HepG2 (cell line): ENCODE results near the gene PPP1R3A. TPM values are rescaled to one million over a fixed set of nuclear protein-coding genes. Genes with fewer than 3 reads are reported as not detected.

Experiments
- ATAC-seq: fragments of 200-7000 bp; cut with Tn5 transposase; 3 replicates; pipeline ENCODE4 v1.9.1; 2020; ENCODE audit warnings: mild to moderate bottlenecking, moderate library complexity
- BruUV-seq: library from RNA; stranded (reverse); fragments of 400-500 nt; replicated peaks from 2 replicates; lab custom pipeline; 2021; lab: Mats Ljungman, UMichigan
- CTCF ChIA-PET: fragments of 300-600 bp; formaldehyde crosslinking; extraction: SDS; loops from one replicate; lab custom pipeline; 2021; ENCODE audit warnings: low total read pairs, inconsistent platforms, low intra/inter-chr PET ratio; lab: Yijun Ruan, JAX
- POLR2A ChIA-PET: fragments of 350-600 bp; sonication (Branson Sonifier 250); formaldehyde crosslinking; loops from one replicate; lab custom pipeline; 2020; ENCODE audit warnings: antibody characterized with exemption, inconsistent platforms; lab: Yijun Ruan, JAX
- DNase-seq: peaks from one replicate; pipeline ENCODE4 v3.0.0-alpha.2; 2015; ENCODE audit warnings: low spot score
- FAIRE-seq: peaks from 3 replicates; lab custom pipeline; 2011; peaks lifted over from hg19 to GRCh38; lab: Jason Lieb, UNC
- H2AFZ ChIP-seq: one replicate; pipeline ENCODE4 v1.6.1; 2011; ENCODE audit warnings: low read length, inconsistent platforms
- H3K27ac ChIP-seq: fragments of 300-600 bp; 3 replicates; pipeline ENCODE4 v1.8.0; 2011; ENCODE audit warnings: mixed run types, mild to moderate bottlenecking, mixed read lengths, low read length, inconsistent platforms; ENCODE audit not compliant: insufficient read depth; ENCODE audit errors: extremely low read length
- H3K27me3 ChIP-seq, 2 experiments: fragments of 200-600 bp in 1 of 2; 2 replicates in 1 of 2; 3 replicates in 1 of 2; pipeline versions ENCODE4 v1.6.0 to v1.8.0; 2011; ENCODE audit warnings: low read length in 2 of 2, mild to moderate bottlenecking in 2 of 2, moderate library complexity in 2 of 2, inconsistent platforms in 1 of 2; ENCODE audit not compliant: insufficient read depth in 2 of 2, control insufficient read depth in 1 of 2
- H3K36me3 ChIP-seq, 2 experiments: fragments of 200-600 bp in 1 of 2; replicated peaks in 1 of 2; 2 replicates in 1 of 2; 3 replicates in 1 of 2; pipeline versions ENCODE4 v1.5.1 to v1.8.0; 2011; ENCODE audit warnings: low read length in 2 of 2, inconsistent platforms in 1 of 2; ENCODE audit not compliant: insufficient read depth in 2 of 2, control insufficient read depth in 1 of 2
- H3K4me1 ChIP-seq: 2 replicates; pipeline ENCODE4 v1.5.1; 2012; ENCODE audit warnings: low read length, inconsistent platforms; ENCODE audit not compliant: insufficient read depth
- H3K4me2 ChIP-seq: 2 replicates; pipeline ENCODE4 v1.6.0; 2011; ENCODE audit warnings: low read depth, low read length, inconsistent platforms
- H3K4me3 ChIP-seq, 3 experiments: fragments of 200-600 bp in 1 of 3; sonication (generic), shearing (Covaris generic) in 1 of 3; replicated peaks in 1 of 3; 2 replicates each; pipeline ENCODE4 v1.5.1; 2011 to 2016; ENCODE audit warnings: low read length in 3 of 3, inconsistent platforms in 2 of 3, low read depth in 2 of 3, mild to moderate bottlenecking in 2 of 3, control low read depth in 1 of 3, mixed read lengths in 1 of 3; ENCODE audit not compliant: insufficient read depth in 1 of 3
- H3K79me2 ChIP-seq: one replicate; pipeline ENCODE4 v1.6.1; 2011; ENCODE audit warnings: low read length, inconsistent platforms; ENCODE audit not compliant: insufficient read depth
- H3K9ac ChIP-seq: 2 replicates; pipeline ENCODE4 v1.6.0; 2011; ENCODE audit warnings: mild to moderate bottlenecking, low read depth, low read length, inconsistent platforms; ENCODE audit not compliant: insufficient read depth
- H3K9me3 ChIP-seq: 2 replicates; pipeline ENCODE4 v1.5.1; 2012; ENCODE audit warnings: mild to moderate bottlenecking, low read length
- H4K20me1 ChIP-seq: 2 replicates; pipeline ENCODE4 v1.6.0; 2011; ENCODE audit warnings: inconsistent platforms, mild to moderate bottlenecking, low read length, moderate library complexity; ENCODE audit not compliant: insufficient read depth
- ARNT2 ChIP-seq: sonication (generic); formaldehyde crosslinking; IDR thresholded peaks from 2 replicates; pipeline ENCODE4 v1.8.0; 2022; ENCODE audit warnings: mild to moderate bottlenecking, low read depth, missing genetic modification reagents, moderate library complexity
- HOXD1 ChIP-seq: sonication (generic); formaldehyde crosslinking; IDR thresholded peaks from 2 replicates; pipeline ENCODE4 v1.5.0; 2020; ENCODE audit warnings: missing genetic modification reagents
- JDP2 ChIP-seq: sonication (generic); formaldehyde crosslinking; IDR thresholded peaks from 2 replicates; pipeline ENCODE4 v1.8.1; 2022; ENCODE audit warnings: missing genetic modification reagents, borderline replicate concordance
- JUNB ChIP-seq: sonication (generic); formaldehyde crosslinking; IDR thresholded peaks from 2 replicates; pipeline ENCODE4 v1.8.0; 2022; ENCODE audit warnings: missing genetic modification reagents, mild to moderate bottlenecking, borderline replicate concordance
- MAFF ChIP-seq: IDR thresholded peaks from 2 replicates; pipeline ENCODE4 v1.6.1; 2011; ENCODE audit warnings: low read depth, low read length, improper control_type of control experiment
- MAFK ChIP-seq, 2 experiments: IDR thresholded peaks in 1 of 2; conservative IDR thresholded peaks in 1 of 2; 2 replicates each; pipeline ENCODE4 v1.6.1; 2011; ENCODE audit warnings: improper control_type of control experiment in 2 of 2, low read length in 2 of 2
- PCBP1 ChIP-seq: fragments of 200-400 bp; formaldehyde crosslinking; IDR thresholded peaks from 2 replicates; pipeline ENCODE4 v1.6.1; 2017; ENCODE audit warnings: mild to moderate bottlenecking, low read depth, low read length, borderline replicate concordance
- REL ChIP-seq: sonication (generic); formaldehyde crosslinking; conservative IDR thresholded peaks from 2 replicates; pipeline ENCODE4 v1.8.0; 2022; ENCODE audit warnings: mild to moderate bottlenecking, missing genetic modification reagents, moderate library complexity
- ZBTB7B ChIP-seq: sonication (generic); formaldehyde crosslinking; IDR thresholded peaks from 2 replicates; pipeline ENCODE4 v1.4.0; 2020; ENCODE audit warnings: missing genetic modification reagents
- ZNF24 ChIP-seq: fragments of 450-650 bp; IDR thresholded peaks from 2 replicates; pipeline ENCODE4 v1.6.1; 2017; ENCODE audit warnings: antibody characterized with exemption, mild to moderate bottlenecking
- ZNF253 ChIP-seq: sonication (generic); formaldehyde crosslinking; IDR thresholded peaks from 2 replicates; pipeline ENCODE4 v1.8.0; 2022; ENCODE audit warnings: mild to moderate bottlenecking, missing genetic modification reagents, borderline replicate concordance
- ZNF317 ChIP-seq: sonication (generic); formaldehyde crosslinking; IDR thresholded peaks from 2 replicates; pipeline ENCODE4 v1.5.0; 2020; ENCODE audit warnings: mild to moderate bottlenecking, missing genetic modification reagents
- ZNF598 ChIP-seq: sonication (generic); formaldehyde crosslinking; IDR thresholded peaks from 2 replicates; pipeline ENCODE4 v1.5.1; 2020; ENCODE audit warnings: mild to moderate bottlenecking, missing genetic modification reagents, borderline replicate concordance
- ZNF713 ChIP-seq: sonication (generic); formaldehyde crosslinking; IDR thresholded peaks from 2 replicates; pipeline ENCODE4 v1.4.0; 2020; ENCODE audit warnings: mild to moderate bottlenecking, missing genetic modification reagents
- WGBS: methylation state at CpG from one replicate; pipeline ENCODE4 v1.1.6; 2017; ENCODE audit warnings: low lambda C conversion rate; 5-methylcytosine and 5-hydroxymethylcytosine counted together
- in situ Hi-C: cut with HindIII; loops from 2 replicates; pipeline ENCODE4 v1.10.0; 2017; ENCODE audit warnings: low pct_unique_long_range_greater_than_20kb; ENCODE audit not compliant: extremely low pct_ligation_motif_present
- intact Hi-C: fragments of 100-400 bp; cut with micrococcal nuclease; formaldehyde crosslinking; loops from one replicate; pipeline ENCODE4 v1.10.0; 2022; ENCODE audit not compliant: unreplicated experiment
- polyA plus RNA-seq, 8 experiments: library from polyadenylated mRNA; depleted of rRNA in 3 of 8; stranded (reverse) in 7 of 8; unstranded in 1 of 8; fragments of >200 nt; fragmentation: Illumina TruSeq in 4 of 8; extraction: Trizol in 4 of 8; gene quantifications; 2 replicates each; pipeline versions ENCODE4 v1.2.1 to v1.2.3, GENCODE V29; 2011 to 2016; ENCODE audit warnings: low read depth in 4 of 8, missing spikeins in 1 of 8, mixed read lengths in 1 of 8; ENCODE audit not compliant: insufficient read depth in 1 of 8
- total RNA-seq, 5 experiments: library from RNA; depleted of rRNA; stranded (reverse); fragments of >200 nt; fragmentation: Illumina TruSeq; extraction: Trizol; gene quantifications; 2 replicates each; pipeline ENCODE4 v1.2.3, GENCODE V29; 2016; ENCODE audit warnings: low read depth in 1 of 5
- TF ChIP-seq, protein P1 (sequence below): sonication (generic); formaldehyde crosslinking; conservative IDR thresholded peaks from 2 replicates; pipeline ENCODE4 v1.4.0; 2020; ENCODE audit warnings: missing genetic modification reagents
- TF ChIP-seq, protein P2 (sequence below): sonication (generic); formaldehyde crosslinking; IDR thresholded peaks from 2 replicates; pipeline ENCODE4 v1.4.0; 2020; ENCODE audit warnings: low read depth, mild to moderate bottlenecking, missing genetic modification reagents

The PPP1R3A gene
- total and polyA plus RNA-seq, 2 of the 13 experiments (the other 11 are each of a cell fraction or from before 2014, with no cell fraction given) = not detected

DNA sequence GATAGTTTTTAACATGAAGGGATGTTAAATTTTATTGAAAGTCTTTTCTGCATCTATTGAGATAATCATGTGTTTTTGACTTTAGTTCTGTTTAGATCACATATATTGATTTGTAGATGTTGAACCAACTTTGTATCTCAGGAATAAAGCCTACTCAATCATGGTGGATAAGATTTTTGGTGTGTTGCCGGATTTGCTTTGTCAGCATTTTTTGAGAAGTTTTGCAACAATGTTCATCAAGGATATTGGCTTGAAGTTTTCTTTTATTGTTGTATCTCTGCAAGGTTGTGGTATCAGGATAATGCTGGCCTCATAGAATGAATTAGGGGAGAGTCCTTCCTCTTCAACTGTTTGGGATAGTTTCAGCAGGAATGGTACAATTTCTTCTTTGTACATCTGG is 9.3 kb upstream of the PPP1R3A start:
- DNase-seq = no peak
- peaks cover 51% of the 10 kb centered on the region for H3K9me3 ChIP-seq
- intact Hi-C loops = no loop called here
- in situ Hi-C loops = no loop called here
- no TSS peak for BruUV-seq
- H2AFZ ChIP-seq = no peak overlapping the region
- ChIA-PET CTCF (no interaction called here), POLR2A (no interaction called here)
- FAIRE-seq = no peak
- no peak overlapping the region for H3K27ac ChIP-seq
- no peaks in the 10 kb centered on the region for H3K4me1 ChIP-seq
- no peak for ATAC-seq
- no peaks in the 10 kb centered on the region for H3K27me3 ChIP-seq
- H3K9ac ChIP-seq = no peak overlapping the region
- H4K20me1 ChIP-seq = no peaks in the 10 kb centered on the region
- TF ChIP-seq MAFK (conservative IDR thresholded peaks at IDR 0.05 in 1 of 2, IDR thresholded peaks at IDR 0.05 in 1 of 2; ENCODE audit: low read length in 2 of 2) (peak; percentile 96 to 99), MAFF (peak; percentile 99), REL (CRISPR knock-in tag) (no peak), ZNF24 (no peak)
- TF ChIP-seq, all 625 proteins: peak for 2
- Histone ChIP-seq H3K4me3 (no peak overlapping the region), H3K79me2 (no peaks in the 10 kb centered on the region), H3K4me2 (no peak overlapping the region), H3K36me3 (no peaks in the 10 kb centered on the region)
- 6% methylated on average over 1 of the region's 1 CpG for WGBS

GRCh38 chr7:113922049-113922448 is 3.2 kb upstream of the PPP1R3A start:
- no peaks in the 10 kb centered on the region for H3K4me1 ChIP-seq
- WGBS = 2% methylated on average over 4 of the region's 4 CpGs
- no TSS peak for BruUV-seq
- ChIA-PET POLR2A (no interaction called here), CTCF (no interaction called here)
- H4K20me1 ChIP-seq = no peaks in the 10 kb centered on the region
- H3K4me3 ChIP-seq = no peak overlapping the region
- in situ Hi-C loops = no loop called here
- no peaks in the 10 kb centered on the region for H3K9me3 ChIP-seq
- H3K27ac ChIP-seq = no peak overlapping the region
- no peaks in the 10 kb centered on the region for H3K27me3 ChIP-seq
- no peaks in the 10 kb centered on the region for H3K79me2 ChIP-seq
- H3K4me2 ChIP-seq = no peak overlapping the region
- intact Hi-C loops = no loop called here
- FAIRE-seq = no peak
- ATAC-seq = no peak
- no peaks in the 10 kb centered on the region for H3K36me3 ChIP-seq
- no peak for DNase-seq
- H2AFZ ChIP-seq = no peak overlapping the region
- no peak overlapping the region for H3K9ac ChIP-seq
- no peak for TF ChIP-seq JUNB (CRISPR knock-in tag)
- TF ChIP-seq ZNF317 = no peak
- TF ChIP-seq, protein P1, sequence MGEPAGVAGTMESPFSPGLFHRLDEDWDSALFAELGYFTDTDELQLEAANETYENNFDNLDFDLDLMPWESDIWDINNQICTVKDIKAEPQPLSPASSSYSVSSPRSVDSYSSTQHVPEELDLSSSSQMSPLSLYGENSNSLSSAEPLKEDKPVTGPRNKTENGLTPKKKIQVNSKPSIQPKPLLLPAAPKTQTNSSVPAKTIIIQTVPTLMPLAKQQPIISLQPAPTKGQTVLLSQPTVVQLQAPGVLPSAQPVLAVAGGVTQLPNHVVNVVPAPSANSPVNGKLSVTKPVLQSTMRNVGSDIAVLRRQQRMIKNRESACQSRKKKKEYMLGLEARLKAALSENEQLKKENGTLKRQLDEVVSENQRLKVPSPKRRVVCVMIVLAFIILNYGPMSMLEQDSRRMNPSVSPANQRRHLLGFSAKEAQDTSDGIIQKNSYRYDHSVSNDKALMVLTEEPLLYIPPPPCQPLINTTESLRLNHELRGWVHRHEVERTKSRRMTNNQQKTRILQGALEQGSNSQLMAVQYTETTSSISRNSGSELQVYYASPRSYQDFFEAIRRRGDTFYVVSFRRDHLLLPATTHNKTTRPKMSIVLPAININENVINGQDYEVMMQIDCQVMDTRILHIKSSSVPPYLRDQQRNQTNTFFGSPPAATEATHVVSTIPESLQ = no peak
- no peak for TF ChIP-seq HOXD1 (CRISPR knock-in tag)
- TF ChIP-seq ZBTB7B (CRISPR knock-in tag) = no peak
- TF ChIP-seq PCBP1 = no peak
- TF ChIP-seq ZNF598 = no peak
- TF ChIP-seq JDP2 (CRISPR knock-in tag) = no peak
- TF ChIP-seq ARNT2 = no peak
- no peak for TF ChIP-seq ZNF253 (CRISPR knock-in tag)
- TF ChIP-seq, protein P2, sequence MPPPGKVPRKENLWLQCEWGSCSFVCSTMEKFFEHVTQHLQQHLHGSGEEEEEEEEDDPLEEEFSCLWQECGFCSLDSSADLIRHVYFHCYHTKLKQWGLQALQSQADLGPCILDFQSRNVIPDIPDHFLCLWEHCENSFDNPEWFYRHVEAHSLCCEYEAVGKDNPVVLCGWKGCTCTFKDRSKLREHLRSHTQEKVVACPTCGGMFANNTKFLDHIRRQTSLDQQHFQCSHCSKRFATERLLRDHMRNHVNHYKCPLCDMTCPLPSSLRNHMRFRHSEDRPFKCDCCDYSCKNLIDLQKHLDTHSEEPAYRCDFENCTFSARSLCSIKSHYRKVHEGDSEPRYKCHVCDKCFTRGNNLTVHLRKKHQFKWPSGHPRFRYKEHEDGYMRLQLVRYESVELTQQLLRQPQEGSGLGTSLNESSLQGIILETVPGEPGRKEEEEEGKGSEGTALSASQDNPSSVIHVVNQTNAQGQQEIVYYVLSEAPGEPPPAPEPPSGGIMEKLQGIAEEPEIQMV (CRISPR knock-in tag) = no peak
- no peak for TF ChIP-seq ZNF713 (CRISPR knock-in tag)
